HG03064 (cell line): ENCODE results near the gene SLIT3.

ENCODE experiments used
- ATAC-seq: cut with Tn5 transposase; IDR thresholded peaks from one replicate; pipeline ENCODE4 v1.9.1; 2021; ENCODE audit warnings: low read depth; ENCODE audit not compliant: unreplicated experiment

SLIT3 gene

DNA sequence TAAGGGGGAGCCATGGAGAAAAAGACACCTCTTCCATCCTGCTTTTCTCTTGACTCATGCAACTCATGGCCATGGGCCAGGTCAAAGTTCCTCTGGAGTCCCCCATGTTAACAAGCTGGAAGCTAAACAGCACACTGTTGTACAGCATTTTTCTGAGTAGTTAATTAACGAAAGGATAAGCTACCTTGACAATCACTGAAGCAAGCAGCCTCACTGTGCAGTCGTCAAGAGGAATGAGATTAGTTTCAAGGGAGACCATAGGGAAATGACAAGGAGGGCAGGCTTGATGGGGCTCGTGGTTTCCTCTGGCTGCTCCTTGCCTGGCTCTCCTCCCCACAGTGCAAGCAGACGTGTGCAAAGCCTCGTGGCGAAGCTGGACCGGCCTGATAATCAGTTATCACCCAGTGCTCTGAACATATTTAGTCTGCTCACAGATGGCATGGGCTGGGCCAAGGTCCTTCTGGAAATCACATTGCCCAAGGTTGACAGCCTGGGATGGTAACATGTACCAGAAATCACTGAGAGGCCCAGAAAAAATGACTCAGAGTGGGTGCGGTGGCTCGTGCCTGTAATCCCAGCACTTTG lies 209.5 kb downstream of the SLIT3 start:
- ATAC-seq = no peak

DNA sequence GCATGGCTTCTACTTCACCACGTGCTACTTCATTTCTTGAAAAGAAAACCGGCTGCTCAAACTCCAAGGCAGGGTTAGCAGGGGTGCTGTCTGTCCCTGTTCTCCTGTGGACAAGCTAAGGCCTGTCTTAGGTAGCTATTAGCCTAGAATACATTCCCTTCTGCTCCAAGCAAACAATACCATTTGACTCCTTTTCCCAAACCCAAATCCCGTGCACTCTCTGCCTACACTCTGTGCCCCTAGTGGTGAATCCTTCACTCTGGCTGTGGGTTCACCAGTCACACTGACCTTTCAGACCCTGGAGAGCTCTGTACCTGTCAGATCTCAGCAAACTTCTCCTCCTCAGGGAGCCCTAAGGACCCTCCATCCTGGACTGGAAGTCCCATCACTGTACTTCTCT lies 211.6 kb downstream of the SLIT3 start:
- no peak for ATAC-seq

DNA sequence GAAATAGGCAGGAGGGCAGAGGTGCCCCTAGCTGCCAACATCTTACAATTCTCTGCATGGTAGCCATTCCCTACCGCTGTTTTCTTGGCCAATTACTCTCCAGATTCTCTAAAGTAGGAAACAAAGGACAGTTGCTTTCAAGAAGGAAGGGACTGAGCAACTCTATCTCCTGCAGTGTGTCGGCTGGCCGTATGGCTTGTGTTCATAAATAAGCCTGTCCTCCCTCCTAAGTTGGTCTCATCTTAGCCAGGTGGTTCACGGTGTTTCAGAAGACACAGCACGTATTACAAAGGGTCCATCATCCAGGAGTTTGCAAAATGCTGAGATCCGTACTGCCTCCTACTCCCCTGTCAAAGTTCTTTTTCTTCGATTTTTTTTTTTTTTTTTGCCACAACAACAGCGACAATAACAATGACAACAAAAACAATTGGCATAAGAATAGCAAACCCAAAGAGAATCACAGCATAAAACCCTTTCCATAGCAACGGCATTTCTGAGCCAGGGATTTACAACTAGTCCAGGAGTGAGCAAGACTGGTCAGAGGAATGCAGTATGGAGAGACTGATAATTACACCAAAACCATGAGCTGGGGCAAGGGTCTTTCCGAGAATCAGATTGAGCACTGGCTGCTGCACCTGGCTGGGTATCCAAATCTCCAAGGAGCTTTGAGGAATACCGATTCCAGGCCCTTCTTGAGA lies 212.8 kb downstream of the SLIT3 start:
- no peak for ATAC-seq

DNA sequence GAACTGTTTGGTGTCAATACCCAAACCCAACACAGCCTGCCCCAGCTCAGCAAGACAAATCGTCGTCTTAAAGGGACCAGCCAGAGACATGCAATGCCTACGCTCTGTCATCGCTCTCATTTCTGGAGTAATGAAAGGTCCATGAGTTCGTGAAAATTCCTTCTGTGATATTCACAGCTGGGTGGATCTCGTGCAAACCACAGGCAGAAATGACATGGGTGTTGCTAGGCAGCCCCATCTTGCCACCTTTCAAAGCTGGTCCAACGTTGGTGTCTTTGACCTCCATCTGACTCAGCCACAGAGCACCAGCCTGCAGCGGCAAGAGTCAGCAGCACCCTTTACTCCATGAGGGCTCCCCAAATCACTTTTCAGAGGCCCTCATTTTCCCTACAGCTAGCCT lies 215.3 kb downstream of the SLIT3 start:
- no peak for ATAC-seq

DNA sequence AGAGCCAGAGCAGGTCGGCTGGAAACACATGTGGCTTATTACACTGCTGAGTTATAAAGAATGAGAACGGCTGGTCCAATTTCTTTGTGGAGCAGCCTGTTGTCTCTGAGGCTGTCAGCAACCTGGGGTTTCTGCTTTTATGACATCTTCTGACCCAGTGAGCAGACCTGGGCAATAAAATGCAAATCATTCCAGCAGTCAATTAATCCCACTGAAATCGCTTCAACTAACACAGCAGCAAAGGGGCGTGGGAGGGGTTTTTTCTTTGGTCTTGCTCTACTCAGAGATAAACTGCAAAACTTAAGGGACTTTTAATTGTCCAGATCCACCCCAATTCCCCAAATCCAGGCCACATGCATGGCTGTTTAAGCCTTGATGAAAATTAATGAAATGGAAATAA lies 215.7 kb downstream of the SLIT3 start:
- ATAC-seq = no peak

DNA sequence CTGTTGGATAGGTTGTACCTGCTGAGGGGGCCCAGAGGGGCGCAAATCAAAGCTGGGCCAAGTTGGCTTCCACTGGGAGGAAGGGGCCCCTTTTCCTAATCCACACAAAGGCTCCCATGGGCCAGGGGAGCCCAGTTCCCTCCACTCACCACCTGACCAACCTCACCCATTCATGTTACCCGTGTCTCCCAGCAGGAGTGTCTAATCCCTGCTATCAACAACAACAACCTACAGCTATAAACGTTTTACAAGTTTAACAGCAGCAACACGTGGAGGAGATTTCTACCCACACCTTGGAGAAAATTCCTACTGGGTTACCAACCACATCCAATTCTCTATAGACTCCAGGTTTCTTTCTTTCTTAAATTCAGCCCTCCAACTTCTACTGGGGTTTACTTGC lies 216.2 kb downstream of the SLIT3 start:
- ATAC-seq = no peak

DNA sequence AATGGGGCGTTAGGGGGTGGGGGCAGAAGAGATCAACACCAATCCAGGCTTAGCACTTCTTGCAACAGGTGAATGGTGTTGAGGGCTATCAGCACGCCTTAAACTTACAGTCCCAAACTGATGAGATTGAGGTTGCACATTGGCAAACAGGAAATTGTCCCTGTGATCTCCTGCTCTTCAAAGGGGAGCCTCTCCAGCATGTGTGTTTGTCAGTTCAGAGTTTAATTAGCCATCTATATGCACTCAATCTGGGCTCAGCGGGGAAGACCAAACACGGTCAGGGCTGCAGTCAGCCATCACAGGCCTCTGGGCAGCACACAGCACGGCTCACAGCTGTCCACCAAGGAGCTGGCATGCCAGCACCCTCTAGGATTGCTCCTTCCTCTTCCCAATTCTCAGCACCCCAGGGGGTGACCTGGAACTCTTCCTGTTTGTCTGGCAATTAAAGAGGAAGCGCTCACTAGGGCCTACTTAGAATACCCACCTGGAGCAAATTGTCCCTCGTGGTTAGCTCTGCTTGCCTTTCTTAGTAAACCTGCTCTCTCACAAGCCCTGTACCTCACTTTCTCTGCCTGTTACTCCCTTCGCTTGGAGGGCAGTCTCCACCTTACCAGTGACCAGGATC lies 217.4 kb downstream of the SLIT3 start:
- no peak for ATAC-seq

DNA sequence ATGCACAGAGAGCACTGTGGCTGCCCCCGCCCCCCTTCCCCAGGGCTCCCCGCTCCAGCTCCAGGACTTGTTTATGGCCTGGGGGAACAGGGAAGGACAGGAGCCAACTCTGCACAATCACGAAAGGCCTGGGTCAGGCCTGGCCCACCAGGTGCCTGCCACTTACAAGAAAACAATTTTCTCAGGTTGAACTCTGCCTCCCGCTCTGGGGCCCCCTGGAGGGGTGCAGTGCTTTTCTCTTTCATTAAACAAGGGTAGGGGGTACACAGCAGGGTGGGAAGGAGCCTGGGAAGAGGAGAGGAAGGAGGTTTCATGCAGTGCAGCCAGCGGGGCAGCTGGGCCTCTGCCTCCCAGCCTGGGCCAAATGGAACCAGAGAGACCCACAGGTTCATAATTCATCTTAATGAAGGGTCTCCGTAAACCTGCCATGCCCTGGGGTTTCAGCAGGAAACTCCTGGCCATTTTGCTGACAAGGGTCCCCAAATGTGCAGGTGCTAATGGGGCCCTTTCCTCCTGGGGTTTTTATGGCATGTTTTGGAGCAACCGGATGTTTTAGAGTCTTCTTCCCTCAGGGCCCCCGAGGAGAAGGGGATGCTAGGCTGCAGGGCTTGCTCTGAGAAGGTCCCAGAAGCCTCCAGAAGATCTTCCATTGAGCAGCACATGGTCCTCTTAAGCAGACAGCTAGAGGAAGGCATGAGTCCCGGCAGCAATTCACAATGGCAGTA lies 219.8 kb downstream of the SLIT3 start:
- no peak for ATAC-seq

DNA sequence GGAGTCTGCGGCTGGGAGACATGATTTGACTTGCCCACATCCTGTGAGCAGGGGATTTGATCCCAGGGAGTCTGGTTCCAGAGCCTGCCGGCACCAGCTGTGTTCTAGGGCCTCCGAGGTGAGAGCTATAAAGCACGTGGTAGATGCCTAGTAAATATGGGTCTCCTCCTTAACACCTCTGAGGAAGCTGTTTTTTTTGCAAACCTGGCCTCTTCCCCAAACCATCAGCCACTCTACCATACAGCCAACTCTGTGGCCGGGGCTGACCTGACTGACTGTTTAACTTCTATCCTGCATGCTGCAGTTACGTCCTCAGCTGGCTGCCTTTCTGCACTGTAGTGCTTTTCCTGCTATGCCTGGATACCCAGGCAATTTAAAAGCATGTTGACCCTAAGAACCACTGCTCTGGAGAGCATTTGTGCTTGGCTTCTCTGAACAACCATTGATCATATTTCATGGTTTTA lies 220.5 kb downstream of the SLIT3 start:
- ATAC-seq = no peak

DNA sequence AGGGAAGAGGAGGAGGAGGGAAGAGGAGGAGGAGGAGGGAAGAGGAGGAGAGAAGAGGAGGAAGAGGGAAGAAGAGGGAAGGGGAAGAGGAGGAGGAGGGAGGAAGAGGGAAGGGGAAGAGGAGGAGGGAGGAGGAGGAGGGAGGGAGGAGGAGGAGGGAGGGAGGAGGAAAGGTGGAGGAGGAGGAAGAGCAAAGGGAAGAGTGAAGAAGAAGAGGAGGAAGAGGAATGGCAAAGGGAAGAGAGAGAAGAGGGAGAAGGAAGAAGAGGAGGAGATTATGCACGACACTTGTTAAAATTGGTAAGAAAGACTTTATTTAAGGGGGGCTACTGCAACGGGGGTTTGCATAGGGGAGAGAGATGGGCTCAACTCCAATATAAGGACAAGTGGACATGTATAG lies 221.2 kb downstream of the SLIT3 start:
- ATAC-seq = no peak

DNA sequence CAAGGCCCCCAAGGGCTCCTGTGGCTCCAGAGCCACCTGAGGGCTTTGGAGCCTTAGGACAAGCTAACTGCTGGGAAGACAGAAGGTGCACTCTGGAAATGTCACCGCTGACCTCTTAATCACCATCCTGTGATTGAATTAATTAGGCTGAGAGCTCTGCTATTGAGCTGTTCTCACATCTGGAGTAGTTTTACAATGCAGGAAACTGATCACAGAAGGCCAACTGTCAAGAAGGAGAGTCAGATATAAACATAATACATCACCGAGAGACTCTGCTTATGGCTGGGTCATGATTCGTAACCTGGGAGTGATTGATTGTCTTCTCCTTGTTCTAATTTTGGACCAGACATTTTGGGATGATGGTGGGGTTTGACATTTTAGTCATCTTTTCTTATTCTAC lies 226.1 kb downstream of the SLIT3 start:
- no peak for ATAC-seq

DNA sequence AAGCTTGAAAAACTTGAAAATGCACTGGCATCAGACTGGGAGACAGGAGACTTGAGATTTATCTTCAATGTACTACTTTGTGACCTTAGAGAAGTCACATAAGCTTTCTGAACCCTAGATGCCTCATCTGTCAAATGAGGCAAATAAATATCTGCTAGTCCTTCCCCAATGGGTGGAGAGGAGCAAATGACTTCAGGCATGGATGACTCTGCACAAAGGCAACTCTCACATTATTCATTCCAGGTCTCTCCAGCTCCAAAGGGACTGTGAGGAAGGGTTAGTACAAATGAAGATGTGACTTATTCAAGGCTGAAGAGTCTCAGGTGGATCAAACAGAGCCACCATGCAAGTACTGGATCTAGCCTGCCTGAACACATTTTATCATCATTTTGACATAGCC lies 228.7 kb downstream of the SLIT3 start:
- ATAC-seq = no peak

DNA sequence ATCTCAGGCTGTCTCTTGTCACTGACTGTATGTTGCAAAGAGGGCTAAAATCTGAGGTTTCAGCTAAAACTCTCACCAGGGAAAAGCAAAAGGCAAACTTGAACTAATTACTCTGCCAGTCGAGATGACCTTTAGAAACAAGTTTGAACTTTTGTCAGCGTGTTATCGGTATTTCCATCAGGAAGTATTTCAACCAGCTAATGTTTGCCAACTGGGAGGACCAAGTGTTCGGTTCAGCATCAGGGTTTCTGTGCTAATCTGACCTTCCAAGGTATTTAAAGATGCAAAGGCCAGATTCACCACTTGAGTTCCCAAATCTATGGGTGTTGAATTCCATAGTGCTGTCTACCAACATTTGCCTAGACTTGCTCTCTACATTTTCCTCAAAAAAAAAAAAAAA lies 230.5 kb downstream of the SLIT3 start:
- no peak for ATAC-seq

DNA sequence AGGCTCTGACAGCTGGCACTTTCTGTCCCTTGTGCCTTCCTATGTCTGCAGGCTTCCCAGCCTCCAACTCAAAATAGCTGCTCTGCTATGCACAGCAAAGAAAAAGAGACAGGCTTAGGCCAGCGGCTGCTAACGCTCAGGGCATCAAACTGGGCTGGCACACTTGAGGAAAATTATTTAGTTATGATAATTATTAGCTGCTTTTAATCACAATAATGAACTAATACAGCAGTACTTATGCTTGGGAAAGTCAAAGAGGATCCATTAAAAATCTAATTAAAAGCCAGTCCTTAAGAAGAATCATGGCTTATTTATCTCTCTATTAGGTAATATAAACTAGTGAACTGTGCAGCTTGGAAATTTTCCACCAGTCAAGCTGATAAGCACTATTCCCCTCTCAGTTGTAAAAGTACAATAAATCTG lies 233.2 kb downstream of the SLIT3 start:
- ATAC-seq = no peak

DNA sequence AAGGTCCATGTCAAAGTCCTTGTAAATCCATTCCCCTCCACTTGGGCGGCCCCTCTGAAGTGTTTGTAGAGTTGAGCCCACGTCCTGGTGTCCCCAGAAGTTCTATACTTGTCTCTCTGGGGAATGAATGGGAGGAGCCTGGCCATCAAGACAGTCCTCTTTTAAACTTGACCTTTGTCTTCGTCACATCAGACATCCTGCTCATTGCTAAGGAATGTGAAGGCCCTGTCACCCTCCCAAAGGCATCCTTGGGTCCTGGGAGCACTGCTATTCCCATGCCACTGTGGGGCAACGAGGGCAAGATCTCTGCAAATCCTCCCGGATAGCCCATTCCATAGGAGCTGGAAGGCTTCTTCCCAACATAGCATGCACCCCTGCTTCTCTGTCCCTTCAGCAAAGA lies 235.5 kb downstream of the SLIT3 start:
- ATAC-seq = no peak

DNA sequence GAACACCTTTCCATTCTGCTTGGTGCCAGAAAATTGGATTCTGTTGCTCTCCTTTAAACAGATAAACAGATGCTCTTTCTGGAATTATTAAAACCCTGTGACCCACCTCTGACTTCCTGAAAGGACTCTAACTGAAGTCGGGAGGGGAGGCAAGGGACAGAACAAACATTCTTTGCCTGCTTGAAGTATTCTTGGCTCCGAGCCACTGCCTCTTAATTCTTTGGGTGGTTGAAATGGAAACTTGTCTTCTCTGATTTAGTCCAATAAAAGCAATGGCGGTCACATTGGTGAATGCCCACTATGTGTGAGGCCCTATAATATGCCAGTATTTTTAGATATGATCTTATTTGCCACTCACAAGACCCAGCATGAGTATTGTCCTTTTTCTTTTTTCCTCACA lies 236.8 kb downstream of the SLIT3 start:
- no peak for ATAC-seq

DNA sequence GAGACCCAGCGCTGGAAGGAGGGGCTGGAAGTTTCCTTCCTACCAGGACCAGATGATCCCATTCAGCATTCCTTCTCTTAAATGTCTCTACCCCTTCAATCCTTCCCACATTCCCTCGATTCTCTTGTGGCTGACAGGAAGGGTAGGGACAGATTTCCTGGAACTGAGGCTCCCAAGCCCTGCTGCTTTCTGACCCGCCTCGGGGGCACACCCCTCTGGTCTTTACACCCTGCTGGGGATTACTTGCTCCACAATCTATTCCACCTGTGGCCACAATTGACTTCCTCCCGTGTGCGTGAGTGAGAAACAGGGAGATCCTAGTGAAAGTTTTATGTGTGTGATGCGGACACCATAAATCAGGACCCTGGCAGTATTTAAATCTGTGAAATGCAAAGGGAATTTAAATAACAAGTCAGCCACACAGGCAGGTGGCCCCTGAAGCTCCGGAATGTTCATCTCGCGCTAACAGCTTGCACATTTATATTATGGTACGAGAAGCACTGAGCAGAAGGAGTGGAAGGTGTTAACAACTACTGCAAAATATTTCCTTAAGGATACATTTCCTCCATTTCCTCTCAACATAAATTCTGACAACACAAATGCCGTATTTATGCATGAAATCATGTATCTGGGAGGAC lies 237.5 kb downstream of the SLIT3 start:
- no peak for ATAC-seq

DNA sequence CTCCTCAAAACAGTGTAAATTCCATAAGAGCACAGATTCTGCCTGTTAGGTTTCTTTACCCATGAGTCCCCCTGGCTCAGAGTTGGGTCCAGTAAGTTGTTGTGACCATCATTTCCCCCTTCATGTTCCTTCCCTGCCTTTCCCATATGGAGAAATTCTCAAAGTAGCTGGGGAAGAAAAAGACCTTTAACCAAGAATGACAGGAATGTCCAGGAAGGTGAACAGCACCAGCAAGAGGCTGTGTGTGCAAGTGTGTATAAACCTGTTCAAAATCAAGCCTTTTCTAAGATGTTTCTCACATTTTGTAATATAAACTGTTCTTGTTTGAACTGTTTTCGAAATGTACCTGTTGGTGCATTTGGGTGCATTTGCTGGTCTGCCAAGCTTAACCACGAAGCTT lies 238.2 kb downstream of the SLIT3 start:
- no peak for ATAC-seq

DNA sequence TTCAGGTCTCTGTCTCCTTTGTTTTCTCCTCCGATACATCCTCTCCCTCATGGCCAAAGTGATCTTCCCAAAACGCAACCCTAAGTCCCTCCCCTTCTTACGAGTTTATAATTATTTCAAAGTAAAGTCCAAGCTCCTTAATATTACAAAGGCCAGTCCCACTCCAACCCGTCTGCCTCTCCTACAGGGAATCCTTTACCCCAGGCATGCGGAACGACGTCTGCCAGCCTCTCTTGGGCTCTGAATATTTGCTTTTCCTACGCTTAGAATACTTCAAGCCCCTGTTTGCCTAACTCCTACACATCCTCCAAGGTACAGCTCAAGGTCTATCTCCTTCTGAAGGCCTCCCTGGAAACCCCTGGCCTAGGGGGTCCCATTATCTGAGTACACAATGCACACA lies 246.4 kb downstream of the SLIT3 start:
- ATAC-seq = no peak

DNA sequence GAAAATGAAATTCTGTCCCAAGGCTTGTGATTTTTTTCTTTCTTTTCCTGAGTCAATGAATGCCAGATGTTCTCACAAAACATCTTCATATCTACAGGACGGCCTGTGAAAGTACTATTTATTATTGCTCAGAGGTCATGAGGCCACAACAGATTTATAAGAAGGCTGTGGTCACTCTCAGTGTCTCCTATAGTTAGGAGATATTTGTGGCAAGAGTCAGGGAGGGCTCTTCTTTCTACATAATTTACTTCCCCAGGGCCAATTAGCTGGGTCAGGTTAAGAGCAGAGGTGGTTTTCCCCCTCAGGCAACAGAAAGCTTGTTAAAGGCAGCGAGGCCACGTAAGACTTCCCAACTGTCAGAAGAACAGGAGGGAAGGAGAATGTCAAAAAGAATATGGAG lies 248.7 kb downstream of the SLIT3 start:
- ATAC-seq = no peak

DNA sequence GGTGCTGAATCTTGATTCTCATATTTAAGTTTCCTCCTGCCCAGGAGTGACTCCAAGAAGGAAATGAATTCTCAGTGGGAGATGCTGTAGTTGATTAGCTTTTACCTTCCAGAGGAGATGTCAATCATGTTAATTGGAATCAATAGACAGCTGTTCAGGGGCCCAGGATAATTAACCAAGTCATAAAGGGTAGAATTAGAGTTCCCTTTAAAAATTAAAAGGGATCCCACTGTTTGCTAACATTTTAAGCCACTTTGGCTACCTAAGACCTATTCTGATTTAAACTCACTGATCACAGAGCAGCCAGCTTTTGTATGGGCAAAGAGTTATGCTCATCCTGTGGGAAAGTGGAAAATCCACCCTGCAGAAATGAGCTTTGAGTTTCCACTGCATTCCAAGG lies 249.6 kb downstream of the SLIT3 start:
- ATAC-seq = no peak
